Kidney epithelial cell (primary cell): ENCODE measurements around the gene NR5A2. TPM values are rescaled to one million over a fixed set of nuclear protein-coding genes. Genes with fewer than 3 reads are reported as not detected.

Source experiments
- DNase-seq: peaks from one replicate; pipeline ENCODE4 v3.0.0-alpha.2; 2010; ENCODE audit warnings: low read depth
- H3K27me3 ChIP-seq: 2 replicates; pipeline ENCODE4 v1.6.0; 2011; ENCODE audit warnings: low read length; ENCODE audit not compliant: control insufficient read depth, insufficient read depth
- H3K36me3 ChIP-seq: 2 replicates; pipeline ENCODE4 v1.5.1; 2011; ENCODE audit warnings: low read length; ENCODE audit not compliant: control insufficient read depth, insufficient read depth
- H3K4me3 ChIP-seq: 2 replicates; pipeline ENCODE4 v1.5.1; 2011; ENCODE audit warnings: low read depth, mild to moderate bottlenecking, control low read depth, low read length
- CTCF ChIP-seq: IDR thresholded peaks from 2 replicates; pipeline ENCODE4 v1.5.1; 2011; ENCODE audit warnings: mild to moderate bottlenecking, moderate library complexity, low read length, control low read depth, inconsistent platforms; ENCODE audit not compliant: insufficient read depth, poor library complexity, severe bottlenecking
- total RNA-seq: library from RNA; depleted of rRNA; stranded (reverse); fragments of >200 nt; gene quantifications from 2 replicates; pipeline ENCODE4 v1.2.3, GENCODE V29; 2015

Gene NR5A2
- total RNA-seq, 1 donor from 2014 or later: not detected

GRCh38 chr1:200107004-200107470, 79.5 kb downstream of the NR5A2 start:
- TF ChIP-seq CTCF: no peak
- Histone ChIP-seq H3K36me3 (no peaks in the 10 kb centered on the region), H3K4me3 (no peak overlapping the region), H3K27me3 (no peaks in the 10 kb centered on the region)
- no peak for DNase-seq

GRCh38 chr1:200108659-200109058, 81.1 kb downstream of the NR5A2 start:
- Histone ChIP-seq H3K36me3 (no peaks in the 10 kb centered on the region), H3K4me3 (no peak overlapping the region), H3K27me3 (no peaks in the 10 kb centered on the region)
- TF ChIP-seq CTCF: no peak
- no peak for DNase-seq

GRCh38 chr1:200112290-200112689, 84.8 kb downstream of the NR5A2 start:
- no peak overlapping the region for H3K4me3 ChIP-seq
- no peak for TF ChIP-seq CTCF
- no peaks in the 10 kb centered on the region for H3K27me3 ChIP-seq
- no peaks in the 10 kb centered on the region for H3K36me3 ChIP-seq
- DNase-seq: no peak

- Histone ChIP-seq H3K27me3 (no peaks in the 10 kb centered on the region), H3K36me3 (no peaks in the 10 kb centered on the region), H3K4me3 (no peak overlapping the region)
- no peak for TF ChIP-seq CTCF
- DNase-seq: no peak
Measured at GRCh38 chr1:200115532-200115931, 88.0 kb downstream of the NR5A2 start.

GRCh38 chr1:200116324-200116723, 88.8 kb downstream of the NR5A2 start:
- TF ChIP-seq CTCF: no peak
- DNase-seq: no peak
- H3K36me3 ChIP-seq: no peaks in the 10 kb centered on the region
- H3K4me3 ChIP-seq: no peak overlapping the region
- no peaks in the 10 kb centered on the region for H3K27me3 ChIP-seq

GRCh38 chr1:200118779-200119505, 91.4 kb downstream of the NR5A2 start:
- no peak overlapping the region for H3K4me3 ChIP-seq
- DNase-seq: no peak
- no peak for TF ChIP-seq CTCF
- no peaks in the 10 kb centered on the region for H3K27me3 ChIP-seq
- H3K36me3 ChIP-seq: no peaks in the 10 kb centered on the region
